ENCODE results near the gene SPACA9.

Gene SPACA9

GRCh38 chr9:132855904-132856303, 22.8 kb upstream of the SPACA9 start:
- no peak overlapping the region for H3K27ac ChIP-seq
- TF ChIP-seq ZFX (IDR thresholded peaks at IDR 0.05) (no peak), CTCF (conservative IDR thresholded peaks at IDR 0.05) (no peak)

GRCh38 chr9:132857031-132857430, 21.7 kb upstream of the SPACA9 start:
- no peak overlapping the region for H3K27ac ChIP-seq
- TF ChIP-seq CTCF (conservative IDR thresholded peaks at IDR 0.05) (no peak), ZFX (IDR thresholded peaks at IDR 0.05) (no peak)

- TF ChIP-seq ZFX (IDR thresholded peaks at IDR 0.05) (no peak), CTCF (conservative IDR thresholded peaks at IDR 0.05) (no peak)
- no peak overlapping the region for H3K27ac ChIP-seq
Observed at GRCh38 chr9:132857616-132858342, 20.9 kb upstream of the SPACA9 start.

GRCh38 chr9:132858751-132859150, 19.9 kb upstream of the SPACA9 start:
- TF ChIP-seq ZFX (IDR thresholded peaks at IDR 0.05) (no peak), CTCF (conservative IDR thresholded peaks at IDR 0.05) (no peak)
- no peak overlapping the region for H3K27ac ChIP-seq

GRCh38 chr9:132861666-132862065, 17.0 kb upstream of the SPACA9 start:
- TF ChIP-seq ZFX (IDR thresholded peaks at IDR 0.05) = no peak
- TF ChIP-seq CTCF (conservative IDR thresholded peaks at IDR 0.05) = no peak
- H3K27ac ChIP-seq = no peak overlapping the region

GRCh38 chr9:132862533-132862932, 16.2 kb upstream of the SPACA9 start:
- no peak for TF ChIP-seq CTCF (conservative IDR thresholded peaks at IDR 0.05)
- no peak for TF ChIP-seq ZFX (IDR thresholded peaks at IDR 0.05)

GRCh38 chr9:132863096-132863495, 15.6 kb upstream of the SPACA9 start:
- TF ChIP-seq ZFX (IDR thresholded peaks at IDR 0.05) (no peak), CTCF (conservative IDR thresholded peaks at IDR 0.05) (no peak)
- H3K27ac ChIP-seq = no peak overlapping the region

More at GRCh38 chr9:132862533-132862932, 16.2 kb upstream of the SPACA9 start:
- no peak overlapping the region for H3K27ac ChIP-seq

Data from C4-2B (cell line).